ENCODE results near the gene CALHM2. TPM values are rescaled to one million over a fixed set of nuclear protein-coding genes. Genes with fewer than 3 reads are reported as not detected.

The CALHM2 gene
- total and polyA plus RNA-seq, 2 of the 13 experiments (the other 11 are each of a cell fraction or from before 2014, with no cell fraction given) = 0.15 TPM; not detected in 1

GRCh38 chr10:103463499-103463898 is 11.3 kb upstream of the CALHM2 start (continued):
- TF ChIP-seq JUND (CRISPR knock-in tag; IDR thresholded peaks at IDR 0.05) (no peak), TMF1 (CRISPR knock-in tag; IDR thresholded peaks at IDR 0.05; ENCODE audit: low read depth) (no peak), ZNF180 (CRISPR knock-in tag; IDR thresholded peaks at IDR 0.05; ENCODE audit: borderline replicate concordance, low read depth) (no peak), JUNB (CRISPR knock-in tag; IDR thresholded peaks at IDR 0.05; ENCODE audit: borderline replicate concordance) (no peak)

GRCh38 chr10:103459615-103460014 is 7.4 kb upstream of the CALHM2 start:
- H3K79me2 ChIP-seq (ENCODE audit: insufficient read depth, low read length) = no peaks in the 10 kb centered on the region
- POLR2A ChIA-PET = no interaction called here
- no peak overlapping the region for H3K4me2 ChIP-seq (ENCODE audit: low read depth, low read length)
- BruUV-seq (replicated peaks) = no TSS peak
- H3K4me1 ChIP-seq (ENCODE audit: insufficient read depth, low read length) = peaks cover 13% of the 10 kb centered on the region
- CTCF ChIA-PET (ENCODE audit: low intra/inter-chr PET ratio, low total read pairs) = no interaction called here
- intact Hi-C loops (cut with micrococcal nuclease; ENCODE audit: unreplicated experiment) = no loop called here
- WGBS (ENCODE audit: low lambda C conversion rate) = 0% methylated on average over 1 of the region's 4 CpGs
- DNase-seq (ENCODE audit: low spot score) (no peak), ATAC-seq (no peak), FAIRE-seq (no peak)
- H3K9ac ChIP-seq (ENCODE audit: insufficient read depth, low read depth, low read length) = no peak overlapping the region
- TF ChIP-seq SOX5 (CRISPR knock-in tag; IDR thresholded peaks at IDR 0.05; ENCODE audit: borderline replicate concordance) (no peak), DMAP1 (CRISPR knock-in tag; IDR thresholded peaks at IDR 0.05) (no peak), HMGXB4 (CRISPR knock-in tag; IDR thresholded peaks at IDR 0.05; ENCODE audit: borderline replicate concordance in 1 of 2, low read depth in 1 of 2) (no peak), ZNF713 (CRISPR knock-in tag; IDR thresholded peaks at IDR 0.05) (no peak)
- no peak overlapping the region for H3K4me3 ChIP-seq (replicated peaks in 1 of 3; ENCODE audit: insufficient read depth in 1 of 3, low read depth in 2 of 3, low read length in 3 of 3)
- H3K27ac ChIP-seq (ENCODE audit: extremely low read length, insufficient read depth, low read length) = no peak overlapping the region
- no peaks in the 10 kb centered on the region for H3K9me3 ChIP-seq (ENCODE audit: low read length)
- in situ Hi-C loops (cut with HindIII; ENCODE audit: extremely low pct_ligation_motif_present, low pct_unique_long_range_greater_than_20kb) = no loop called here
- H3K36me3 ChIP-seq (replicated peaks in 1 of 2; ENCODE audit: control insufficient read depth in 1 of 2, insufficient read depth in 2 of 2, low read length in 2 of 2) = no peaks in the 10 kb centered on the region
- H3K27me3 ChIP-seq (ENCODE audit: control insufficient read depth in 1 of 2, insufficient read depth in 2 of 2, low read length in 2 of 2) = peaks cover 1 to 18% of the 10 kb centered on the region in 2 experiments; a peak in 4 of 5 replicates
- no peaks in the 10 kb centered on the region for H4K20me1 ChIP-seq (ENCODE audit: insufficient read depth, low read length)
- no peak overlapping the region for H2AFZ ChIP-seq (ENCODE audit: low read length)
